ENCODE measurements around the gene DPH1.
"Not testable (repeated sequence)": the region's sequence is repeated elsewhere in the genome, so short reads cannot be mapped to it uniquely, and the experiment has no call there.

Gene DPH1

DNA sequence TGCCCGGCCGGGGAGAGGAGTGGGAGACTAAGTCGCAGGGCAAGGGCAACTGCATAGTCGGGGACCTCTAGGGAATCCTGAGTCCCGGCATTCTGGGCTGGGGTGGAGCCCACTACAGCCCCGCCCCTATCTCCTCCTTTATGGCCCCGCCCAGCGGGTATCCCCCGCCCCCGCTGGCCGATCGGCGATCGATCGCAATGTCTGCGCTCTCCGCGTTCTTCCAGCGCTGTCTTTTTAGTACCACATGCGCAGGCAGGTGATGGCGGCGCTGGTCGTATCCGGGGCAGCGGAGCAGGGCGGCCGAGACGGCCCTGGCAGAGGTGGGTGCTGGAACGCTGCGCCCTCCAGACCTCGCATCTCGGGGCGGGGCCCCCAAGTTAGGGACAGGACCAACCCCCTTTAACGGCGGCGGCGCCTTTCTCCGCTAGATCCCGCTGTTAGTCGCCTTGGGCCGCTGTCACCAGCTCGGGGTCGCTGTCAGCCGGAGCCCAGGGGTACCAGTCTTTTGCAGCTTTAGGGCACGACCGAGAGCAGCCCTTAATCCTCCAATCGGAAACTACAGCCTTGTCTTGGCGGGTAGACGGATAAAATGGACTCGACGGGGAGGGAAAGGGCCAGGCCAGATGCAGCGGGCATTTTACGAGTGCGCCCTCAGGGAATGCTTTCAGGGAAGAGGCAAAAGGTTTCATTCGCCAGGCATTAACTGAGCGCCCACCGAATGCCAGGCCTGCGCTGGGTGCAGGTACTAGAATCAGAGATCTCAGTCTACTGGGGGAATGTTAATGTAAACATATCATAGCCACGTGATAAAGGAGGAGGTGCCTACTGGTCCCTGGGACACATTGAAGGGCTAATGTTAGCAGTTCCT is at the start of gene DPH1:
Gene DPH1 (plus strand): TSS at position 243 of the 868 bp plus-strand sequence. CDS start 17 bp downstream, at position 260.
- TF ChIP-seq, protein P1, sequence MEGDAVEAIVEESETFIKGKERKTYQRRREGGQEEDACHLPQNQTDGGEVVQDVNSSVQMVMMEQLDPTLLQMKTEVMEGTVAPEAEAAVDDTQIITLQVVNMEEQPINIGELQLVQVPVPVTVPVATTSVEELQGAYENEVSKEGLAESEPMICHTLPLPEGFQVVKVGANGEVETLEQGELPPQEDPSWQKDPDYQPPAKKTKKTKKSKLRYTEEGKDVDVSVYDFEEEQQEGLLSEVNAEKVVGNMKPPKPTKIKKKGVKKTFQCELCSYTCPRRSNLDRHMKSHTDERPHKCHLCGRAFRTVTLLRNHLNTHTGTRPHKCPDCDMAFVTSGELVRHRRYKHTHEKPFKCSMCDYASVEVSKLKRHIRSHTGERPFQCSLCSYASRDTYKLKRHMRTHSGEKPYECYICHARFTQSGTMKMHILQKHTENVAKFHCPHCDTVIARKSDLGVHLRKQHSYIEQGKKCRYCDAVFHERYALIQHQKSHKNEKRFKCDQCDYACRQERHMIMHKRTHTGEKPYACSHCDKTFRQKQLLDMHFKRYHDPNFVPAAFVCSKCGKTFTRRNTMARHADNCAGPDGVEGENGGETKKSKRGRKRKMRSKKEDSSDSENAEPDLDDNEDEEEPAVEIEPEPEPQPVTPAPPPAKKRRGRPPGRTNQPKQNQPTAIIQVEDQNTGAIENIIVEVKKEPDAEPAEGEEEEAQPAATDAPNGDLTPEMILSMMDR (IDR thresholded peaks at IDR 0.05; ENCODE audit: low read depth, low read length, missing control alignments), result no peak
- peak; percentile 83 for DNase-seq (ENCODE audit: extremely low read depth, low read depth)
- peak within 1 kb of the TSS; percentile 98 for H3K4me3 ChIP-seq (replicated peaks; ENCODE audit: low read depth, low read length)

DNA sequence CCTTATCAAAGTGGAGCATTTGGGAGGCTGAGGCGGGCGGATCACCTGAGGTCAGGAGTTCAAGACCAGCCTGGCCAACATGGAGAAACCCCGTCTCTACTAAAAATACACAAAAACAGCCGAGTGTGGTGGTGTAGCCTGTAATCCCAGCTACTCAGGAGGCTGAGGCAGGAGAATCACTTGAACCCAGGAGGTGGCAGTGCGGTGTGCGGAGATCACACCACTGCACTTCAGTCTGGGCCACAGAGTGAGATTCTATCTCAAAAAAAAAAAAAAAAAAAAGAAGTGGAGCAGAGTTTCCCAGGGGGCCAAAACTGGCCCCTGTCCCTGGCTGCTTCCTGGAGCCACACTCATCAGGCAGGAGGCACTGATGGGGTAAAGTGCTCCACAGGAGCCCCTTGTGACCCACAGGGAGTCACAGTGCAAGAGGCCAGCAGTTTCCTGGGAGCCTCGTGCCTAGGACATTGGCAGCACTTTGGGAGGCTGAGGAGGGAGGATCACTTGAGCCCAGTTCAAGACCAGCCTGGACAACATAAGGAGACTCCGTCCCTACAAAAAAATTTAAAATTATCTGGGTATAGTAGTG is 49.2 kb upstream of the DPH1 start:
- TF ChIP-seq, protein P1 (IDR thresholded peaks at IDR 0.05; ENCODE audit: low read depth, low read length, missing control alignments), result no peak
- no peak overlapping the region for H3K4me3 ChIP-seq (replicated peaks; ENCODE audit: low read depth, low read length)

DNA sequence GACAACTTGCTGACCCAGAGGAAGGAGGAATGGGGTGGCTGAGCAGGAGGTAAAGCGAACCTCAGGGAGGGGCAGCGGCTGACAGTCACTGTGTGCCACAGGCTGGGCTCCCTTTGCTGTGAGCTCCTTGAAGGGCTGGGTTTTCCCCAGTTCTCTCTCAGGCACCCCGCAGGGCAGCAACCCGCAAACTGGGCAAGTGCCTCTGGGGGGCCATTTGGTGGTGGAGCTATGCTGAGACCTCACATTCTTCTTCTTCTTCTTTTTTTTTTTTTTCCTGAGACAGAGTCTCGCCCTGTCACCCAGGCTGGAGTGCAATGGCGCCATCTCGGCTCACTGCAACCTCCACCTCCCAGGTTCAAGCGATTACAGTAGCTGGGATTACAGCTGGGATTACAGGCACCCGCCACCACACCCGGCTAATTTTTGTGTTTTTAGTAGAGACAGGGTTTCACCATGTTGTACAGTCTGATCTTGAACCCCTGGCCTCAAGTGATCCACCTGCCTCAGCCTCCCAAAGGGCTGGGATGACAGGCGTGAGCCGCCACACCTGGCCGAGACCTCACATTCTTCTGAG is 47.1 kb upstream of the DPH1 start:
- H3K4me3 ChIP-seq (replicated peaks; ENCODE audit: low read depth, low read length); DNase-seq (ENCODE audit: extremely low read depth, low read depth): not testable (repeated sequence)

More for the DNA sequence above, 49.2 kb upstream of the DPH1 start:
- DNase-seq (ENCODE audit: extremely low read depth, low read depth), result no peak

DNA sequence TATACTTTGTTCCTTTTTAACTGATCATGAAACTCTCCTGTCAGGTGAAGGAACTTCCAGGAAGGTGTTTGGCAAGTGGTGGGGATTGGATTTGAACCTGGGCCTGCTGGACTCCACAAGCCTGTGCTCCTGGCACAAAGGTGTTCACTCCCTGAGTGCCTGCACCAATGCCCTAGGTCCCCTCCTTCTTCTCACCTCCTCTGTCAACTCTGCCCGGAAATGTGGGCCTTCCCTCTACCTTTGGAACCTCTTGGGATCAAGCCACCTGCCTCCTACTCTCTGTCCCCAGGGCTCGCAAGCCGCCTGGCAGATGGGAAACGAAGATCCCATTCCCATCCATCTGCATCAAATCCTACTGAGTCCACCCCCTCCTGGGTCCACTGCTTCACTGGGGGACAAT is 44.9 kb upstream of the DPH1 start:
- no peak overlapping the region for H3K4me3 ChIP-seq (replicated peaks; ENCODE audit: low read depth, low read length)
- TF ChIP-seq, protein P1 (IDR thresholded peaks at IDR 0.05; ENCODE audit: low read depth, low read length, missing control alignments), result no peak
- DNase-seq (ENCODE audit: extremely low read depth, low read depth), result no peak

DNA sequence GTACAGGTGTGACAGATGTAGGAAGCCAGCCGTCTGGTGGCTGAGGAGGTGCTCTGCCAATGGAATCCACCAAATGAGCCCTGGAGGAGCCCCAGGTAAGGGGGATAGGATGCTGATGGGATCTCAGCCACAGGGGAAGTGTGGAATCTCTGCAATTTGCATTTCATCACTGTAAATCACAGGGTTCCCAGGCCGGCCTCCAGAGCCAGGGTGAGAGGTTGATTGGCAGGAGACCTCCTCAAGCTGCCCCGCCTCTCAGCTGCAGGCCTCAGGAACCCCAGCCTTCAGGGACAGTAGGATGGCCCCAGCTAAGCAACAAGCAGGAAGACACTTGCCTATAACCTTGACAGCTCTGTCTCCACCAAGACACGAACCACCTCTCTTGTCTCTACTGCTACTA is 44.3 kb upstream of the DPH1 start:
- H3K4me3 ChIP-seq (replicated peaks; ENCODE audit: low read depth, low read length), result no peak overlapping the region
- TF ChIP-seq, protein P1 (IDR thresholded peaks at IDR 0.05; ENCODE audit: low read depth, low read length, missing control alignments), result no peak
- no peak for DNase-seq (ENCODE audit: extremely low read depth, low read depth)

DNA sequence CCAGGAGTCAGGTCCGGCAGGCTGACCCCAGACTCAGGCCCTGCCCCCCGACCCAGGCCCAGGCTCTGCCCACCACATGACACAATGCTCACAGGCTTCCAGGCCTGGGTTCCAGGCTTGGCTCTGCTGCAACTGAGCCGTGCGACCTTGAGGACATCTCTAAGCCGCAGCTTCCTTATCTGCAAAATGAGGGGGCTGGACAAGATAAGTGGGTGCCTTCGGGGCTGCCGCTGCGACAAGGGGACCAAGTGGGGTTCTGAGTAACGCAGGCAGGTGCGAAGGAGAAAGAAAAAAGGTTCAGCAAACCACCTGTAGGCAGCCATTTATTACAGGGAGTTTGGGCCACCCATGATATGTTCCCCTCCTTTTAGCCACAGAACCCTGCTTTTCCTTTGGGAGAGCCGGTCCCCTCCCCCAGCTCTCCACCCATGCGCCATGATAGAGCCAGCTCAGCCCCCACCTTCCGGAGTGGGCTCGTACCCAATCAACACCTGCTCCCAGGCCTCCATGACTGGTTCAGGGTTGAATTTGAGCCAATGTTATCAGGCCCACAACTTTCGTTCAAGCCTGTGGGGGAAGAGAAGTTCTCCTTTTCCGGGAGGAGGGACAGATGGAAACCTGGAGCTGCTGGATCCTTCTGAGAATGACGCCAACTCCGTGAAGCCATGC is 43.0 kb upstream of the DPH1 start:
- TF ChIP-seq, protein P1 (IDR thresholded peaks at IDR 0.05; ENCODE audit: low read depth, low read length, missing control alignments), result no peak
- no peak overlapping the region for H3K4me3 ChIP-seq (replicated peaks; ENCODE audit: low read depth, low read length)
- DNase-seq (ENCODE audit: extremely low read depth, low read depth), result no peak

DNA sequence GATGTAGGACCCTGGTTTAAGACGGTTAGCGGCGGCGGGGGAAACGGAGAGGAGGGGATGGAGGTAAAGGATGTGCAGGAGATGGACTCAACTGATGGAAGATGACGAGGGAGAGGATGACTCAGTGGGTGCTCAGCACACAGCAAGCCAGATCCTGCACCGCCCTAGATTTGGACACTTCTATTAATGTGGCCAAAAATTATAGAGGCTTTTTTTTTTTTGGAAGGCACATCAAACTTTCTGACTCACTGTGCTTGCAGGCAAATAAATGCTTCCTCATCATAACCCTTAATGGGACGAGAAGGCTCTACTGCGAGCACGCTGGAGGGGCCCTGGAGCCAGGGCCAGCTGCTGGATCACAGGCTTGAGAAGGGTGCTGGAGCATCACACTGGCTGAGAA is 40.8 kb upstream of the DPH1 start:
- no peak overlapping the region for H3K4me3 ChIP-seq (replicated peaks; ENCODE audit: low read depth, low read length)
- DNase-seq (ENCODE audit: extremely low read depth, low read depth), result peak; percentile 65
- TF ChIP-seq, protein P1 (IDR thresholded peaks at IDR 0.05; ENCODE audit: low read depth, low read length, missing control alignments), result no peak
